ENCODE data around the gene DYNC1LI1. TPM values are rescaled to one million over a fixed set of nuclear protein-coding genes. Genes with fewer than 3 reads are reported as not detected.
"Not testable (repeated sequence)": the region's sequence is repeated elsewhere in the genome, so short reads cannot be mapped to it uniquely, and the experiment has no call there.

DYNC1LI1 gene
- total RNA-seq, 1 donor from 2014 or later: 181 TPM

- Mint-ChIP-seq H3K36me3 (ENCODE audit: unreplicated experiment) (no peaks in the 10 kb centered on the region), H3K27ac (ENCODE audit: unreplicated experiment) (no peak overlapping the region), H3K4me1 (ENCODE audit: low read depth, unreplicated experiment) (peaks cover 5% of the 10 kb centered on the region), H3K27me3 (ENCODE audit: unreplicated experiment) (peaks cover 2% of the 10 kb centered on the region), H3K9me3 (ENCODE audit: unreplicated experiment) (peaks cover 2% of the 10 kb centered on the region), H3K4me3 (ENCODE audit: unreplicated experiment) (no peak overlapping the region)
- no peak for DNase-seq
- no peak for TF ChIP-seq CTCF (IDR thresholded peaks at IDR 0.05; ENCODE audit: partially characterized antibody, unreplicated experiment)
These were observed 38.2 kb downstream of the DYNC1LI1 start for GRCh38 chr3:32532434-32532833.

- TF ChIP-seq CTCF (IDR thresholded peaks at IDR 0.05; ENCODE audit: partially characterized antibody, unreplicated experiment): no peak
- peak overlapping the region; percentile 44 for H3K27ac Mint-ChIP-seq (ENCODE audit: unreplicated experiment)
- peaks cover 2% of the 10 kb centered on the region for H3K27me3 Mint-ChIP-seq (ENCODE audit: unreplicated experiment)
- H3K4me1 Mint-ChIP-seq (ENCODE audit: low read depth, unreplicated experiment): peaks cover 5% of the 10 kb centered on the region
- no peak overlapping the region for H3K4me3 Mint-ChIP-seq (ENCODE audit: unreplicated experiment)
- no peak for DNase-seq
- peaks cover 4% of the 10 kb centered on the region for H3K9me3 Mint-ChIP-seq (ENCODE audit: unreplicated experiment)
- no peaks in the 10 kb centered on the region for H3K36me3 Mint-ChIP-seq (ENCODE audit: unreplicated experiment)
These were observed 39.5 kb downstream of the DYNC1LI1 start for GRCh38 chr3:32531010-32531647.

GRCh38 chr3:32525720-32526119 is 44.9 kb downstream of the DYNC1LI1 start:
- peaks cover 2% of the 10 kb centered on the region for H3K9me3 Mint-ChIP-seq (ENCODE audit: unreplicated experiment)
- H3K36me3 Mint-ChIP-seq (ENCODE audit: unreplicated experiment): peaks cover 4% of the 10 kb centered on the region

GRCh38 chr3:32522682-32523081 is 48.0 kb downstream of the DYNC1LI1 start:
- no peak for DNase-seq
- no peak overlapping the region for H3K27ac Mint-ChIP-seq (ENCODE audit: unreplicated experiment)
- peaks cover 4% of the 10 kb centered on the region for H3K9me3 Mint-ChIP-seq (ENCODE audit: unreplicated experiment)
- peaks cover 4% of the 10 kb centered on the region for H3K36me3 Mint-ChIP-seq (ENCODE audit: unreplicated experiment)
- no peak for TF ChIP-seq CTCF (IDR thresholded peaks at IDR 0.05; ENCODE audit: partially characterized antibody, unreplicated experiment)
- H3K27me3 Mint-ChIP-seq (ENCODE audit: unreplicated experiment): no peaks in the 10 kb centered on the region
- H3K4me3 Mint-ChIP-seq (ENCODE audit: unreplicated experiment): no peak overlapping the region
- no peaks in the 10 kb centered on the region for H3K4me1 Mint-ChIP-seq (ENCODE audit: low read depth, unreplicated experiment)

More at GRCh38 chr3:32525720-32526119, 44.9 kb downstream of the DYNC1LI1 start:
- TF ChIP-seq CTCF (IDR thresholded peaks at IDR 0.05; ENCODE audit: partially characterized antibody, unreplicated experiment): no peak
- H3K4me3 Mint-ChIP-seq (ENCODE audit: unreplicated experiment): no peak overlapping the region
- no peak for DNase-seq
- no peak overlapping the region for H3K27ac Mint-ChIP-seq (ENCODE audit: unreplicated experiment)
- H3K4me1 Mint-ChIP-seq (ENCODE audit: low read depth, unreplicated experiment): no peaks in the 10 kb centered on the region
- no peaks in the 10 kb centered on the region for H3K27me3 Mint-ChIP-seq (ENCODE audit: unreplicated experiment)

GRCh38 chr3:32518921-32519320 is 51.7 kb downstream of the DYNC1LI1 start:
- H3K36me3 Mint-ChIP-seq (ENCODE audit: unreplicated experiment); H3K9me3 Mint-ChIP-seq (ENCODE audit: unreplicated experiment); H3K4me3 Mint-ChIP-seq (ENCODE audit: unreplicated experiment); DNase-seq; H3K4me1 Mint-ChIP-seq (ENCODE audit: low read depth, unreplicated experiment); H3K27ac Mint-ChIP-seq (ENCODE audit: unreplicated experiment); H3K27me3 Mint-ChIP-seq (ENCODE audit: unreplicated experiment): not testable (repeated sequence)

- H3K4me3 Mint-ChIP-seq (ENCODE audit: unreplicated experiment); H3K9me3 Mint-ChIP-seq (ENCODE audit: unreplicated experiment); H3K36me3 Mint-ChIP-seq (ENCODE audit: unreplicated experiment); H3K27ac Mint-ChIP-seq (ENCODE audit: unreplicated experiment); H3K27me3 Mint-ChIP-seq (ENCODE audit: unreplicated experiment); H3K4me1 Mint-ChIP-seq (ENCODE audit: low read depth, unreplicated experiment); DNase-seq: not testable (repeated sequence)
These were observed 53.9 kb downstream of the DYNC1LI1 start for GRCh38 chr3:32516751-32517150.

Data from glutamatergic neuron (in vitro differentiated cells).